Measurements from ENCODE around the gene PDE4B.

- no peak for TF ChIP-seq EZH2phosphoT487 (IDR thresholded peaks at IDR 0.05; ENCODE audit: low read depth)
- TF ChIP-seq, protein P1, sequence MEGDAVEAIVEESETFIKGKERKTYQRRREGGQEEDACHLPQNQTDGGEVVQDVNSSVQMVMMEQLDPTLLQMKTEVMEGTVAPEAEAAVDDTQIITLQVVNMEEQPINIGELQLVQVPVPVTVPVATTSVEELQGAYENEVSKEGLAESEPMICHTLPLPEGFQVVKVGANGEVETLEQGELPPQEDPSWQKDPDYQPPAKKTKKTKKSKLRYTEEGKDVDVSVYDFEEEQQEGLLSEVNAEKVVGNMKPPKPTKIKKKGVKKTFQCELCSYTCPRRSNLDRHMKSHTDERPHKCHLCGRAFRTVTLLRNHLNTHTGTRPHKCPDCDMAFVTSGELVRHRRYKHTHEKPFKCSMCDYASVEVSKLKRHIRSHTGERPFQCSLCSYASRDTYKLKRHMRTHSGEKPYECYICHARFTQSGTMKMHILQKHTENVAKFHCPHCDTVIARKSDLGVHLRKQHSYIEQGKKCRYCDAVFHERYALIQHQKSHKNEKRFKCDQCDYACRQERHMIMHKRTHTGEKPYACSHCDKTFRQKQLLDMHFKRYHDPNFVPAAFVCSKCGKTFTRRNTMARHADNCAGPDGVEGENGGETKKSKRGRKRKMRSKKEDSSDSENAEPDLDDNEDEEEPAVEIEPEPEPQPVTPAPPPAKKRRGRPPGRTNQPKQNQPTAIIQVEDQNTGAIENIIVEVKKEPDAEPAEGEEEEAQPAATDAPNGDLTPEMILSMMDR (IDR thresholded peaks at IDR 0.05; ENCODE audit: low read depth, low read length), result no peak
Measured at GRCh38 chr1:66227966-66228365, 435.3 kb downstream of the PDE4B start.
